Erythroblast (primary cell): Measurements from ENCODE around the gene PIP5K1C.

ENCODE experiments used
- DNase-seq, 2 experiments: peaks; one replicate each; lab custom pipeline; 2025; lab: John Stamatoyannopoulos, UW
- GATA1 ChIP-seq: IDR thresholded peaks from 2 replicates; pipeline ENCODE4 v1.6.1; 2011; ENCODE audit warnings: low read depth, mild to moderate bottlenecking, control low read depth, low read length, moderate library complexity
- POLR2A ChIP-seq: IDR thresholded peaks from 2 replicates; pipeline ENCODE4 v1.6.1; 2011; ENCODE audit warnings: mild to moderate bottlenecking, low read length

The PIP5K1C gene

DNA sequence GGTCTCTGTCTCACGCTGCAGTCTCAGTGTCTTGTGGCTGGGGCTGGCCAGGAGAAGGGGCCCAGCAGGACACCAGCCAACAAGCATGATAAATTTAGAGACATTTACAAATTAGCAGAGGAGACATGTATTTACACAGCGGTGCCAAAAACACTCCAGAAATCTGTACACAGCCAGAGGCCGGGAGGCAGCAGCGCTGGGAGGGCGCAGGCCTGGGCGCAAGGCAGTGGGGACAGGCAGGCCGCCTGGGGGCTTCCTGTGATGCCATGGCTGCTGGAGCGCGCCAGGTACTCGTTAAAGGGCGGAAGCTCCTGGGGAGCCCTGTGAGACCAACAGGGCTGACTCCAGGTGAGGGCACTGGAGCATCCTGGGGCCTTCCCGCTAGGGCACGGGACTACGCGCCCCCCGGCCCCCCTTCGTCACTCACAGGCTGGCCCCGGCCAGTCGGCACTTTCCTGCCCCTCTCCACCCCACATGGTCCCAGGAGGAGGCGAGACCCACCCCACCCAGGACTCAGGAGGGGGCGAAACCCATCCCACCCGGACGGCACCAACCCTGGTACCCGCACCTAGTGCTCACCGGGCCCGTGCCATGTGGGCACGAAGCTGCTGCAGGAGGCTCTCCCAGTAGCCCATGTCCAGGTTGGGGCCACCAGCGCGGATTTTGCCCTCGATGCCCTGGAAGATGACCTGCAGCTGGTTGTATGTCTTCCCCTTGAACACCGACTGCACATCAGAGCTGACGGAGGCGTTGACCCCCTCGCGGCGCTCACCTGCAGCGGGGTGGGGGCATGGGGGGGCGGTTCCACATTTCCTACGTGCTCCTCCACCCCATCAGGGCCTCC, 86.2 kb downstream of the PIP5K1C start:
- TF ChIP-seq GATA1 (no peak), POLR2A (no peak)
- no peak for DNase-seq

DNA sequence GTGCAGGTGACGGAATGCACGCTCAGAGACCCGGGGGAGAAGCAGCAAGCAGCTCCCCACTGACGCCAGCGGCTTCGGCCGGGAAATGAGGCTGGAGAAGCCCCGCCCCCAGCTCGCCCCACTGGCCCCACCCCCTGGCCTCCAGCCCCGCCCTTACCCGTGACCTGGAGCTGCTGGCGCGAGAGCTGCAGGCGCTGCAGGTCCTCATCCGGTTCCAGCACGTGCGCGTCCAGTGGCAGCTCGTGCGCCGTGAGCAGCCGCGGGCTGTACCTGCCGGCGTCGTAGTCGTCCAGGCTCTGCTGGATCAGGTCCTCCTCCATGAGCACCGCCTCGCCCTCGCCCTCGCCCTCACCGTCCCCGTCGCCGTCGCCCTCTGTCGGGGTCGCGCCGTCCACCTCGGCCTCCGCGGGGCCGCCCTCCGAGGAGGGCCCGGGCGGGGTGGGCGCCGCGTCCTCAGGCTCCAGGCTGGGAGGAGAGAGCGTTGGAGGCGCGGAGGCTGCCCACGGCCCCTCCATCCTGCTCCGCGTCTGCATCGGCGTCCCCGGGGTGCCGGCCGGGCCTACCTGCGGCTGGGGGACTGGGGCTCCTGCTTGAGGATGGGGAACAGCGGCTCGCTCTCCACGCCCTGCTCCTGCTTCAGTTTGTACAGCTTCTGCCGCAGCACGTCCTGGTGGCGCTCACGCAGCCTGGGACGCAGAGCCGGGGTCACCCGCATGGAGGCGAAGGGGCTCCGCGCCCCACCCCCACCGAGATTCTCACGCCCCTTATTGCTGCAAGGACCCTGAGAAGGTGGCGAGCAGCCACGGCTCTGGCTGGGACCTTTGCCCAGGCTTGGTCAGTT, 87.1 kb downstream of the PIP5K1C start:
- no peak for DNase-seq
- no peak for TF ChIP-seq GATA1
- no peak for TF ChIP-seq POLR2A

DNA sequence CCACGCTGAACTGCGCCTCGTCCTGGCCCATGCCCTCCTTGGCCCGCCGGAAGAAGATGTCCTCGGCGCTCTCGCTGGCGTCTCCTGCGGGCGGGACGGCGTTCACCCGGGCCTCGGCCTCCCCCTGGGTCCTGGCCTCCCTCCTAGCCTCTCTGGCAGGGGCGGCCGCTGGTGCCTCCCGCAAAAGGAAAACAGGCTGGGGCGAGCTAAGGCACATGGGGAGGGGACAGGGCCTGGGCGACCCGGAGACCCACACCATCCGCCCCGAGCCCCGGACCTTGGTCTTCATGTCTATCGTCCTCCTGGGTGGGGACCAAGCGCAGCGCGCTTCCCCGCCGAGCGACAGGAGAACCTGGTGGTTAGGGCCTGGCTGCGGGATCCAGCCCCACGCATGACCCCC, 87.9 kb downstream of the PIP5K1C start:
- DNase-seq, result no peak
- no peak for TF ChIP-seq POLR2A
- TF ChIP-seq GATA1, result no peak

DNA sequence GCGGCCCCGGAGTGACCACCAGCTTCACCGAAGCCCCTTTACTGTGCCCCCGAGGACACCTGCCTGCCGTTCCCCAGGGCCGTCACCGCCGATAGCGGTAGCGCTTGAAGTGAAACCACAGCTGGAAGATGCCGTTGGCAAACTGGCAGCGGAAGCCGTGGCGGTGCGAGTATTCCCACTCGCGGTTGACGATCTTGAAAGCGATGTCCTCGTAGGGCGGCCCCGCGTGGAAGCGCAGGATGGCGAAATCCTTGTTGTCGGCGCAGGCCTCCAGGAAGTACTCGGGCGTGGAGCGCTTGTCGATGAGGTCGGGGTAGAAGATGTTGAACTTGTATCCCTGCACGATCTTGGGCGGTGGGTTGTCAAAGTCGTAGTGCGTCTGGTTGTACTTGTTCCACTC, 88.4 kb downstream of the PIP5K1C start:
- no peak for TF ChIP-seq POLR2A
- no peak for TF ChIP-seq GATA1

DNA sequence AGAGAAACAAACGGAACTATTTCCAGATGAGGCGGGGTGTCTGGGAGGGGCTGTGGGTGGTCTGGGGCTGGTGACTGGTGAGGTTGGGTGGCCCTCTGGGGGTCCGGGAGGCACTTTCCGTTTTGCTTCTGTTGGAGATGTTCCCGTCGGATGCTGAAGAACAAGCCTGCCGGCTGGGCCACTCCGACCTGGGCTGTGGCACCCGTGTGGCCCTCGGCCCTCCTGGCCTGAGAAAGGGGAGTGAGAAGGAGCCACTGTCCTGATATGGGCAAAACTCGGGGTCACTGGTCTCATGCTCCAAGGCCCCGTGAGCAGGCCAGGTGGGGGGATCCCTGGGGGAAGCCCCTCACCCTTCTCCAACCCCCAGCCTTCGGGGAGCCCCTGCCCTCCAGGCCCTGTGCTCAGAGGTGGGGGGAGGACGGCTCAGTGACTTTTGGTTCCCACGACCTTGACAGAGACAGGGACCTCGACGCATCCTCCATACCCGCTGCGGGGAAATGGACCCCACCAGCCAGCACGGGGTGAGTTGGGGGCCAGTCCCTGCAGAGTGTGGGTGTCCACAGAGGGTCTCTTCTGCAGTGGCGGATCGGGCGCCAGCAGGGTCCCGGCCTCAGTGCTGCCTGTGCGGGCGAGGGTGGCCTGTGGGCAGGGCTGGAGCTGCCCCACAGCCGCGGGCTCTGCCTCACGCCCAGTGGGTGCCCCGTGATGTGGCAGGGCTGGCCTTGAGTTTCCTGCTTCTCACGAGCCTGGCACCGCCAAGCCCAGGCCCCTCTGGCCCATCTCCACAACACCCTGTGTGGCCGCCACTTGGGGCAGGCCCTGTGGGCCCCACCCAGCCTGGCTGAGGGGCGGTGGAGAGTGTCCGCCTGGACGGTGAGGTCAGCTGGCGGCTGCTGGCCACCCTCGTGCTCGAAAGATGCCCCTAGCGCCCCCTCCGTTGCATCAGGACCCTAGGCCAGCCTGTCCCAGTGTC, 89.2 kb downstream of the PIP5K1C start:
- TF ChIP-seq POLR2A (no peak), GATA1 (no peak)
- DNase-seq, result no peak

More for the DNA sequence above, 88.4 kb downstream of the PIP5K1C start:
- no peak for DNase-seq

DNA sequence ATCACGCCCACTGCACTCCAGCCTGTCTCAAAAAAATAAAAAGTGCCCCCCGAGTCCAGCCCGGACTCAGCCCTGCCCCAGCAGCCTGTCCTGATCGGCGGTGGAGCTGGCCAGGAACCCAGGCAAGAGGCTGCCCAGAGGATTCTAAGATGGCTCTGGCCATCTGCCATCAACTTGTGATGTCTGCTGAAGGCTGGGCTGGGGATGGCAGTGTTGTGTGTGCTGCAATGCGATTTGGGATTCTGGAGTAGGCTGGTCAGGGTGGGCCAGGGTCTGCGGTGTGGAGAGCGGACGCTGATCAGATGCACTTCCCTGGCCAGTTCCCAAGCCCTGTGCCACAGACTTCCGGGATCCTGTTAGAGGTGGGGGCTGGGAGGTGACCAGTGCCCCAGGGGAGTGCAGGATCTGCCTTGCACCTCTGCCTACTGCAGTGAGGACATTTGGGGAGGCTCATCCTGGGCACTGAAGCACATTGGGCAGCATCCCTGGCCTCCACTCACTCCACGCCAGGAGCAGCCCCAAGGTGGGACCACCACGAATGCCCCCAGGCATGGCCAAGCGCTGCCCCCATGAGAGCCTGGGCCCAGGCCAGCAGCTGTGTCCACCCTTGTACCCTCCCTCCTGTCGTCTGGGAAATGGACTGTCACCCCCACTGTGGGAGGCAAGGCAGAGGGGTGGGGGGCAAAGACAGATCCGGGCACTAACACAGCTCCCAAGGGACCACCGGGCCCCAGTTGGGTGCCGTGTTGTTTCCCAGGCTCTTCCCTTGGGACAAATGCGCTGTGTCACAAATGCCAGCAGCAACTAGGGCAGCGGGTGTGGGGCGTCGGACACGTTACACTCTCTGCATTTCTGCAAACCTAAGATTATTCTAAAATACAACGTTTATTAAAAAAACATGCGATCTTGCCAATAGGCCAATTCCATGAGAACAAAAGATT, 90.2 kb downstream of the PIP5K1C start:
- no peak for TF ChIP-seq POLR2A
- TF ChIP-seq GATA1, result no peak
- no peak for DNase-seq

DNA sequence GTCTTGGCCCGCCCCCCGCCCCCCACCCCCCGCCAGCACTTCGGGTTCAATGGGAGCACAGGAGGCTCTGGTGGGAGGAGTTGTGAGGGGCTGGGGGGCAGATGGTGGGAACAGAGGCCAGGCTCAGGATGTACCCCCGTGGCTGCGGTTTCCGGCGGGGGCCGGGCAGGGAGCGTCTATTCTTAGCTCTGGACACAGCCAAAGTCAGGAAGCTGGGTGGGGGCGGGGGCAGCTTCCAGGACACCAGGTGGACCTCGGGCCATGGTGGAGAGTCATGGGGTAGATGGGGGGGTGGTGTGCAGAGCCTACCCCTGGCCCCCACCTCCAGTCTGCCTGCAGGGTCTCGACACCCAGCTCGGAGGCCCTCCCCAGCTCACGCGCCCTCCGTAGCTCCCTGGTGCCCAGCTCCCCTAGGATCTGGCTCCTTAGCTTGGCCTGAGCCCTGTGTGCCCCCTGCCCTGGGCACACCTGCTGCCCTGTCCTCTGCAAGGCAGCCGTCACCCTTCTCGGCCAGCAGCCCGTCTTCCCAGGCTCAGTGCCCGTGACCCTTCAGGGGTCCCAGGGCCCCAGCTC, 91.4 kb downstream of the PIP5K1C start:
- TF ChIP-seq GATA1, result no peak
- TF ChIP-seq POLR2A, result no peak
- DNase-seq, result no peak

DNA sequence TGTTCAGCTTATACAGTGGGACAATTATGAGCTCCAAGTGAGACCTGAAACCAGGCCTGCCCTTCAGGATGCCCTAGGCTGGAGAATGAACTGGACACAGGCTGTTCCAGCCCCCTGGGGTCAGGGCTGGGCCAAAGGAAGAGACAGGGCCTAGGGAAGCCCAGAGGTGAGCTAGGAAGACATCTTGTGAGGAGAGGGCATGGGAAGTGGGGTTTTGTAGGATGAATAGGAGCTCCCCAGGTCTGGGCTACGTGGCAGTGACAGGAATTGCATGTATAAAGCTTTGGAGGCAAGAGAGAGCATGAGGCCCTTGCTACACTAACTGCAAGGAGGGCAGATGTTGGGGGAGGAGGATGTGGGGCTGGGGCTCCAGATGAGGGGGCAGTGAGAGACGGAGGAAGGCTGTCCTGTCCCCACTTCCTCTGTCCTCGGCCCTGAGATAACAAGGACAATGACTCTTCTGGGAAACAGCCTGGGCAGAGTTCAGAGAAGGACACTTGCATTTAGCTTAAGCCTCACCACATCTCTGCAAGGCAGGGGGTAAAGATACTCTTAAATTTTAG, 92.1 kb downstream of the PIP5K1C start:
- TF ChIP-seq GATA1, result no peak
- no peak for TF ChIP-seq POLR2A
- no peak for DNase-seq

DNA sequence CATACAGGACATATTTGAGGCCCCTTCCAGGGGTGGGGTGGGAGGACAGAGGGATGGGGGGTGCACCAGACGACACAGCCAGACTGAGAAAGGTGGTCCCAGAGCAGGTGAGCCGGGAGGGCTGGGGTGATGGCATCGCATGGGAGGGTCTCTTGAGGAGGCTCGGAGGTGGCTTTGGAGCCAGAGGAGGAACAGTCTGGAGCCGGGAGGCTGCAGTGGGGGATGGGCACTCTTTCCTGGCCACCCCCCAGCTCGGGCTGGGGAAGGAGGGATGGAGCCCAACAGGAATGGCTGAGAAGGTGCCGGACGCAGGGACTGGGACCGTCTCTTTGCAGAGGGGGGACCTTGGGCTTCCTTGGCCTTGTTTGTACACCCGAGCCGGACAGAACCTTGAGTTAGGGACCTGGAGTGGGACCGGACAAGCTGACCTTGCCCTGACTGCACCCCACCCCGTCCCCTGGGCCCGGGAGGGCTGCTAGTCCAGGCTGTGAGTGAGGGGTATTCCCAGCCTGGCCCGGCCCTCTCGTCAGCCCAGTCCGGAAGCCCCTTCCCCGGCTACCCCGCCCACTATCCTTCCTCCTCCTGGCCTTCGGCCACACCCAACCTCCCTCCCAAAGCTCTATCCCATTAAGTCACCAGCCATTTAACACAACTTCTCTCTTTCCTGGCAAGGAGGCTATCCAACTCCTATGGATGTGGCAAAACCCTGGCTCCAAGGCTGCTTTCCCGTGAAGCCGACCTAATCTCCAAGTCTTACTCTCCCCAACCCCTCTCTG, 92.8 kb downstream of the PIP5K1C start:
- TF ChIP-seq POLR2A, result no peak
- no peak for TF ChIP-seq GATA1
- no peak for DNase-seq

DNA sequence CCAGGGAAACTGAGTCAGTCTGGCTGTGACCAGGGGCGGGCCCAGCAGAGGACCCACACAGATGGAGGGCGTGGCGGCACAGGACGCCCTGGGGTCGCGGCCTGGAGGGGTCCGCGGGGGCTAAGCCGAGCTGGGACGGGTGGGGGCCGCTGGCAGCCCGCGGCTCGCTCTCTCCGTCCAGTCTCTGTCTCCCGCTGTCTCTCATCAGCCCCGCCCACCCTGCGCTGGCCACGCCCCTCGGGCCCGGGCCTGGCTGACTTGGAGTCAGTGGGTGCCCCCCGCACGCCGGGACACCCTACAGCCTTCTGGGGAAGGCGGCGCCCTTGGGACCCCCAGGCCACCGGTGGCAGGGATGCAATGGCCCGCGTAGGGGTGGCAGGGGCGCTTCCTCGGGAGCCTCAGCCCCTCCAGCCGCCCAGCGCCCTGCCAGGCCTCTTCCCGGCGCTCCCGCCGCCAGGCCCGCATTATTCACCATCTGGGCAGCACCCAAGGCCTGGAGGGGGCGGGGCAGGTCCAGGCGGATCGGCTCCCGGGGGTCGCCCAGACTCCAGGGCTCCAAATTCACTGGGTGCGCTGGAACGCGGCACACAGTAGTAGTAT, 93.5 kb downstream of the PIP5K1C start, which contains the start of gene TBXA2R:
Gene TBXA2R (minus strand): TSS at position 186 of the 600 bp plus-strand sequence. CDS start 6,241 bp downstream, outside the sequence.
- TF ChIP-seq POLR2A (no peak), GATA1 (no peak)
- peak in 1 of 2 experiments; percentile 47 for DNase-seq

DNA sequence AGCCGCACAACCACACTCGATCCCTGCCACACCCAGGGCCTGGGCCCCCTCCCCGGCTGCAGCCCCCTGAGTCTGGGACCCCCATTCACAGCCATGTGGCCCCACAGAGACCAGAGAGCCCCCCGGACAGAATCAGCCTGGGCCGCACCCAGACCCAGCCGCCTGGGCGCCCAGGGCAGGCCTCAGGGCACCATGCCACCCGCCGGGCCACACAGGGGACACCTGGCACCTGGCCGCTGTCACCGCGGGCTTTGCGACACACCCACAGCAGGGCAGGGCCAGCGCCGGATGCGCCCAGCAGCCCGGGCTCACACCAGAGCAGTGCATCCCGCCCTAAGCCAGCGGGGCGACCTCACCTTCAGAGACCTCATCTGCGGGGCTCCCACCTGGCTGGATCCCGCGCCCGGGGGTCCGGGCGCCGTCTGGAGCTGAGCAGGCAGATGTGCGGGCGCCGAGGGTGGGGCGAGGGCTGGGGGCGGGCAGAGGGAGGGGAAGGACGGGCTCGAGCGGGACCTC, 94.0 kb downstream of the PIP5K1C start:
- TF ChIP-seq GATA1 (no peak), POLR2A (no peak)
- no peak for DNase-seq
